ENCODE data around the gene EPGN. TPM values are rescaled to one million over a fixed set of nuclear protein-coding genes. Genes with fewer than 3 reads are reported as not detected.

Gene EPGN
- total and polyA plus RNA-seq, 2 of the 8 experiments (the other 6 are each of a cell fraction or from before 2014, with no cell fraction given): not detected

DNA sequence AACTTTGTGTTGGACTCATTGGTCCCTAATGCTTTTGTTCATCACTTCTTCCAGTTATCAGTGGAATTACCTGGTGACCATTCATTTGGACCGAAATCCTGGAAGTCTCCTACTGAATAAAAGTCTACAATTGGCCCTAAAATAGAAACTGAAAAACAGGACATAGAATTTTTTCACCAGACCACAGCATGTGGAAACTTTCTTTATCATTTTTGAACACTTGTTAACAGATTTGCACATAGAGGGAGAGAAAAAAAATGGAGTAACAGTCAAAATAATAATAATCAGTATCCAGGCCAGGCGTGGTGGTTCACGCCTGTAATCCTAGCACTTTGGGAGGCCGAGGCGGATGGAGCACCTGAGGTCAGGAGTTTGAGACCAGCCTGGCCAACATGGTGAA is 7.1 kb downstream of the EPGN start:
- no peak overlapping the region for H4K8ac ChIP-seq (ENCODE audit: extremely low read depth, insufficient read depth, low read length)
- no peak overlapping the region for H2BK15ac ChIP-seq (ENCODE audit: low read length)
- POLR2A ChIA-PET (ENCODE audit: partially characterized antibody): no interaction called here
- H3K4ac ChIP-seq (replicated peaks; ENCODE audit: insufficient read length, low read depth, low read length): no peak overlapping the region
- no peak overlapping the region for H2BK5ac ChIP-seq (ENCODE audit: low read depth, low read length)
- no peaks in the 10 kb centered on the region for H3K79me2 ChIP-seq (ENCODE audit: control insufficient read depth in 1 of 2, insufficient read depth in 2 of 2, low read length in 2 of 2)
- H2AFZ ChIP-seq (ENCODE audit: low read length): no peak overlapping the region
- H3K18ac ChIP-seq (ENCODE audit: extremely low read depth, low read length): no peak overlapping the region
- H2BK20ac ChIP-seq (ENCODE audit: low read length): no peak overlapping the region
- WGBS, 2 experiments (ENCODE audit: extremely low coverage in 1 of 2, insufficient coverage in 1 of 2, insufficient read length in 1 of 2, insufficient replicate concordance in 2 of 2, low coverage in 1 of 2, low lambda C conversion rate in 2 of 2, missing lambda C conversion rate in 1 of 2): 89% methylated on average over 5 of the region's 5 CpGs; no CpG with 5 or more reads in 1 of the 2 experiments
- no peaks in the 10 kb centered on the region for H3K79me1 ChIP-seq (ENCODE audit: low read depth, low read length)
- FAIRE-seq (no peak), DNase-seq (ENCODE audit: low read depth in 1 of 2, low spot score in 2 of 2) (no peak)
- no peak overlapping the region for H3K14ac ChIP-seq (ENCODE audit: insufficient read length)
- no peaks in the 10 kb centered on the region for H3K4me1 ChIP-seq (replicated peaks in 1 of 4; ENCODE audit: control insufficient read depth in 3 of 4, insufficient read depth in 4 of 4, low read length in 3 of 4)
- no peak overlapping the region for H3K4me3 ChIP-seq (ENCODE audit: extremely low read depth in 1 of 4, insufficient read depth in 2 of 4, low read depth in 3 of 4, low read length in 4 of 4)
- no peak overlapping the region for H2BK120ac ChIP-seq (replicated peaks; ENCODE audit: low read depth, low read length)
- H3K9me3 ChIP-seq (ENCODE audit: insufficient read depth in 2 of 2, low read depth in 1 of 2, low read length in 1 of 2): no peaks in the 10 kb centered on the region
- H3K27ac ChIP-seq (ENCODE audit: low read depth, low read length): no peak overlapping the region
- H3K23me2 ChIP-seq (ENCODE audit: low read depth, low read length): no peaks in the 10 kb centered on the region
- no peak overlapping the region for H3K23ac ChIP-seq (ENCODE audit: insufficient read length)
- H4K5ac ChIP-seq (ENCODE audit: insufficient read length, low read depth, low read length): no peak overlapping the region
- no peak overlapping the region for H3K4me2 ChIP-seq (ENCODE audit: insufficient read depth in 1 of 2, low read depth in 2 of 2, low read length in 2 of 2)
- no peak overlapping the region for H3K56ac ChIP-seq (replicated peaks; ENCODE audit: insufficient read length, low read depth, low read length)
- no peak overlapping the region for H2AK5ac ChIP-seq (ENCODE audit: low read depth, low read length)
- no peak overlapping the region for H4K91ac ChIP-seq (replicated peaks; ENCODE audit: insufficient read length, low read length)
- no peaks in the 10 kb centered on the region for H4K20me1 ChIP-seq (replicated peaks in 1 of 2; ENCODE audit: control insufficient read depth in 1 of 2, insufficient read depth in 2 of 2, low read length in 2 of 2)
- no peaks in the 10 kb centered on the region for H3K36me3 ChIP-seq (ENCODE audit: control insufficient read depth in 2 of 4, insufficient read depth in 4 of 4, low read length in 3 of 4)
- no peak overlapping the region for H2BK12ac ChIP-seq (ENCODE audit: low read depth, low read length)
- CTCF ChIA-PET (ENCODE audit: partially characterized antibody): interaction anchor here (0.7 to 1.8 kb wide), 7 partner anchors 9 to 544 kb away, joined by 3 to 8 read pairs (median 4); no protein-coding TSS in a partner anchor
- no peak overlapping the region for H3K9ac ChIP-seq (replicated peaks in 1 of 4; ENCODE audit: extremely low read depth in 1 of 4, low read depth in 3 of 4, low read length in 3 of 4)
- H3K27me3 ChIP-seq (replicated peaks in 1 of 4; ENCODE audit: control insufficient read depth in 3 of 4, extremely low read depth in 1 of 4, insufficient read depth in 3 of 4, low read length in 3 of 4): no peaks in the 10 kb centered on the region
- no peak for TF ChIP-seq GABPA (IDR thresholded peaks at IDR 0.05; ENCODE audit: borderline replicate concordance, insufficient read depth, low read length)
- TF ChIP-seq POLR2A (IDR thresholded peaks at IDR 0.05; ENCODE audit: control extremely low read depth in 1 of 2, low read depth in 2 of 2, low read length in 2 of 2): no peak
- no peak for TF ChIP-seq TAF7 (optimal IDR thresholded peaks at IDR 0.05; ENCODE audit: borderline replicate concordance, low read depth, low read length)
- TF ChIP-seq CHD1 (IDR thresholded peaks at IDR 0.05; ENCODE audit: low read depth, low read length): no peak
- no peak for TF ChIP-seq KDM1A (IDR thresholded peaks at IDR 0.05; ENCODE audit: borderline replicate concordance, low read length)
- TF ChIP-seq TAF1 (IDR thresholded peaks at IDR 0.05; ENCODE audit: low read depth, low read length): no peak
- no peak for TF ChIP-seq PHF8 (conservative IDR thresholded peaks at IDR 0.05; ENCODE audit: low read depth, low read length)
- no peak for TF ChIP-seq HDAC6 (IDR thresholded peaks at IDR 0.05; ENCODE audit: low read depth, low read length)
- no peak for TF ChIP-seq BRCA1 (IDR thresholded peaks at IDR 0.05; ENCODE audit: low read depth, low read length)
- TF ChIP-seq ASH2L (IDR thresholded peaks at IDR 0.05; ENCODE audit: low read length): no peak
- no peak for TF ChIP-seq POU5F1 (IDR thresholded peaks at IDR 0.05; ENCODE audit: low read depth, low read length)
- no peak for TF ChIP-seq RFX5 (IDR thresholded peaks at IDR 0.05; ENCODE audit: borderline replicate concordance, low read depth, low read length)
- no peak for TF ChIP-seq HDAC2 (IDR thresholded peaks at IDR 0.05; ENCODE audit: borderline replicate concordance in 1 of 2, low read depth in 2 of 2, low read length in 2 of 2)
- no peak for TF ChIP-seq SIN3A (conservative IDR thresholded peaks at IDR 0.05 in 1 of 2, IDR thresholded peaks at IDR 0.05 in 1 of 2; ENCODE audit: low read depth in 1 of 2, low read length in 2 of 2)
- no peak for TF ChIP-seq JUND (IDR thresholded peaks at IDR 0.05; ENCODE audit: low read length)
- TF ChIP-seq POLR2AphosphoS5 (IDR thresholded peaks at IDR 0.05; ENCODE audit: low read depth, low read length): no peak

All from H1 (cell line).